ELR (cell line): ENCODE measurements around the gene ASPSCR1.

ENCODE experiments used
- DNase-seq: peaks from one replicate; pipeline ENCODE4 v3.0.0-alpha.2; 2015; ENCODE audit warnings: low read depth

ASPSCR1 gene

GRCh38 chr17:82012640-82013295, 35.3 kb downstream of the ASPSCR1 start:
- no peak for DNase-seq

- no peak for DNase-seq
Measured at GRCh38 chr17:82013341-82013740, 35.9 kb downstream of the ASPSCR1 start.

- no peak for DNase-seq
Measured at GRCh38 chr17:82013772-82014321, 36.4 kb downstream of the ASPSCR1 start.

GRCh38 chr17:82014432-82014831, 37.0 kb downstream of the ASPSCR1 start:
- DNase-seq: no peak

- no peak for DNase-seq
Measured at GRCh38 chr17:82014971-82015310, 37.5 kb downstream of the ASPSCR1 start.

GRCh38 chr17:82015311-82015971, 38.0 kb downstream of the ASPSCR1 start:
- no peak for DNase-seq

GRCh38 chr17:82016061-82016874, 38.8 kb downstream of the ASPSCR1 start:
- no peak for DNase-seq

GRCh38 chr17:82016875-82017459, 39.5 kb downstream of the ASPSCR1 start:
- no peak for DNase-seq

GRCh38 chr17:82017612-82018151, 40.3 kb downstream of the ASPSCR1 start:
- DNase-seq: no peak

- no peak for DNase-seq
Measured at GRCh38 chr17:82018152-82018988, 40.9 kb downstream of the ASPSCR1 start.

GRCh38 chr17:82018989-82019689, 41.7 kb downstream of the ASPSCR1 start:
- no peak for DNase-seq

GRCh38 chr17:82019690-82020571, 42.5 kb downstream of the ASPSCR1 start:
- peak; percentile 70 for DNase-seq

GRCh38 chr17:82020572-82021106, 43.2 kb downstream of the ASPSCR1 start:
- DNase-seq: no peak

- DNase-seq: peak; percentile 87
Measured at GRCh38 chr17:82021107-82021899, 43.9 kb downstream of the ASPSCR1 start.

GRCh38 chr17:82021900-82022309, 44.5 kb downstream of the ASPSCR1 start:
- peak; percentile 43 for DNase-seq

GRCh38 chr17:82022310-82022980, 45.0 kb downstream of the ASPSCR1 start, which contains the start of gene CENPX:
Gene CENPX (minus strand): TSS chr17:82022878. CDS start chr17:82022861, 17 bp downstream.
- DNase-seq: peak; percentile 43

GRCh38 chr17:82022981-82023446, 45.6 kb downstream of the ASPSCR1 start, which contains the start of gene LRRC45:
Gene LRRC45 (plus strand): TSS chr17:82023305. CDS start chr17:82023644, 339 bp downstream.
- peak; percentile 100 for DNase-seq
